HepG2 (cell line): Measurements from ENCODE around the gene STAT6. TPM values are rescaled to one million over a fixed set of nuclear protein-coding genes. Genes with fewer than 3 reads are reported as not detected.

Experiments
- GABPA ChIP-seq, 2 experiments: IDR thresholded peaks; 2 replicates each; pipeline ENCODE4 v1.6.1; 2011 to 2016; ENCODE audit warnings: low read depth in 2 of 2, low read length in 1 of 2, missing biosample characterization in 1 of 2, missing genetic modification characterization in 1 of 2
- KLF16 ChIP-seq, 2 experiments: sonication (generic) in 1 of 2; formaldehyde crosslinking in 1 of 2; IDR thresholded peaks; 2 replicates each; pipeline versions ENCODE4 v1.6.1 to v1.8.0; 2016 to 2023; ENCODE audit warnings: missing genetic modification reagents in 2 of 2, missing compliant biosample characterization in 1 of 2
- LCORL ChIP-seq, 2 experiments: fragments of 450-650 bp in 1 of 2; sonication (generic) in 1 of 2; formaldehyde crosslinking in 1 of 2; IDR thresholded peaks; 2 replicates each; pipeline versions ENCODE4 v1.5.0 to v1.6.1; 2017 to 2020; ENCODE audit warnings: antibody characterized with exemption in 1 of 2, missing genetic modification reagents in 1 of 2
- MBD4 ChIP-seq: IDR thresholded peaks from 2 replicates; pipeline ENCODE4 v1.6.1; 2012; ENCODE audit warnings: low read length, inconsistent platforms, borderline replicate concordance
- RFXANK ChIP-seq: IDR thresholded peaks from 2 replicates; pipeline ENCODE4 v1.6.1; 2016
- SP4 ChIP-seq: sonication (generic); formaldehyde crosslinking; IDR thresholded peaks from 2 replicates; pipeline ENCODE4 v1.8.1; 2023; ENCODE audit warnings: mild to moderate bottlenecking, missing genetic modification reagents
- THAP11 ChIP-seq: IDR thresholded peaks from 2 replicates; pipeline ENCODE4 v1.6.1; 2016; ENCODE audit warnings: missing biosample characterization, missing genetic modification reagents
- ZFX ChIP-seq: sonication (generic); formaldehyde crosslinking; IDR thresholded peaks from 2 replicates; pipeline ENCODE4 v1.4.0; 2020; ENCODE audit warnings: mild to moderate bottlenecking, low read depth, missing genetic modification reagents, moderate library complexity
- ZNF20 ChIP-seq: sonication (generic); formaldehyde crosslinking; IDR thresholded peaks from 2 replicates; pipeline ENCODE4 v1.4.0; 2020; ENCODE audit warnings: mild to moderate bottlenecking, moderate library complexity, missing genetic modification reagents
- ZNF335 ChIP-seq: sonication (generic); formaldehyde crosslinking; IDR thresholded peaks from 2 replicates; pipeline ENCODE4 v1.4.0; 2020; ENCODE audit warnings: missing genetic modification reagents
- ZNF644 ChIP-seq: IDR thresholded peaks from 2 replicates; pipeline ENCODE4 v1.6.1; 2016; ENCODE audit warnings: low read depth
- ZNF687 ChIP-seq: sonication (generic); formaldehyde crosslinking; IDR thresholded peaks from 2 replicates; pipeline ENCODE4 v1.5.1; 2020; ENCODE audit warnings: mild to moderate bottlenecking, missing genetic modification reagents, moderate library complexity
- ZNF839 ChIP-seq: sonication (generic); formaldehyde crosslinking; IDR thresholded peaks from 2 replicates; pipeline ENCODE4 v1.4.0; 2020; ENCODE audit warnings: missing genetic modification reagents, mild to moderate bottlenecking, borderline replicate concordance
- ZNF841 ChIP-seq: sonication (generic); formaldehyde crosslinking; IDR thresholded peaks from 2 replicates; pipeline ENCODE4 v1.8.1; 2023; ENCODE audit warnings: missing genetic modification reagents, borderline replicate concordance
- polyA plus RNA-seq, 8 experiments: library from polyadenylated mRNA; depleted of rRNA in 3 of 8; stranded (reverse) in 7 of 8; unstranded in 1 of 8; fragments of >200 nt; fragmentation: Illumina TruSeq in 4 of 8; extraction: Trizol in 4 of 8; gene quantifications; 2 replicates each; pipeline versions ENCODE4 v1.2.1 to v1.2.3, GENCODE V29; 2011 to 2016; ENCODE audit warnings: low read depth in 4 of 8, missing spikeins in 1 of 8, mixed read lengths in 1 of 8; ENCODE audit not compliant: insufficient read depth in 1 of 8
- total RNA-seq, 5 experiments: library from RNA; depleted of rRNA; stranded (reverse); fragments of >200 nt; fragmentation: Illumina TruSeq; extraction: Trizol; gene quantifications; 2 replicates each; pipeline ENCODE4 v1.2.3, GENCODE V29; 2016; ENCODE audit warnings: low read depth in 1 of 5
- TF ChIP-seq, protein P1 (sequence below): sonication (generic); formaldehyde crosslinking; IDR thresholded peaks from 2 replicates; pipeline ENCODE4 v1.5.0; 2020; ENCODE audit warnings: mild to moderate bottlenecking, missing genetic modification reagents, moderate library complexity
- TF ChIP-seq, protein P2 (sequence below): sonication (generic); formaldehyde crosslinking; IDR thresholded peaks from 2 replicates; pipeline ENCODE4 v1.5.0; 2020; ENCODE audit warnings: mild to moderate bottlenecking, missing genetic modification reagents
- TF ChIP-seq, protein P3 (sequence below): IDR thresholded peaks from 2 replicates; pipeline ENCODE4 v1.6.1; 2016; ENCODE audit warnings: missing compliant biosample characterization, missing genetic modification reagents, borderline replicate concordance
- TF ChIP-seq, protein P4 (sequence below): sonication (generic); formaldehyde crosslinking; IDR thresholded peaks from 2 replicates; pipeline ENCODE4 v1.4.0; 2020; ENCODE audit warnings: missing genetic modification reagents

The STAT6 gene
- total and polyA plus RNA-seq, 2 of the 13 experiments (the other 11 are each of a cell fraction or from before 2014, with no cell fraction given) = 28.0 to 62.2 TPM

- TF ChIP-seq ZNF687 (CRISPR knock-in tag) (no peak), ZNF839 (no peak), MBD4 (no peak), ZNF335 (CRISPR knock-in tag) (no peak), RFXANK (CRISPR knock-in tag) (no peak), GABPA (IDR thresholded peaks at IDR 0.05; ENCODE audit: low read depth, low read length) (no peak), GABPA (CRISPR knock-in tag; IDR thresholded peaks at IDR 0.05; ENCODE audit: low read depth) (peak; percentile 30; the same call in 1 of the 2 replicates), ZFX (peak; percentile 43; the same call in 1 of the 2 replicates), LCORL (IDR thresholded peaks at IDR 0.05) (no peak), LCORL (CRISPR knock-in tag; IDR thresholded peaks at IDR 0.05) (0 out of 2 replicates have a peak, but pooled peaks have one; percentile 11), KLF16 (CRISPR knock-in tag; IDR thresholded peaks at IDR 0.05) (0 out of 4 replicates have a peak, but pooled peaks of 1 of the 2 experiments have one; percentile 27), ZNF841 (CRISPR knock-in tag) (no peak), ZNF644 (no peak), THAP11 (CRISPR knock-in tag) (0 out of 2 replicates have a peak, but pooled peaks have one; percentile 8), ZNF20 (CRISPR knock-in tag) (no peak), SP4 (CRISPR knock-in tag) (0 out of 2 replicates have a peak, but pooled peaks have one; percentile 28)
- TF ChIP-seq, protein P1, sequence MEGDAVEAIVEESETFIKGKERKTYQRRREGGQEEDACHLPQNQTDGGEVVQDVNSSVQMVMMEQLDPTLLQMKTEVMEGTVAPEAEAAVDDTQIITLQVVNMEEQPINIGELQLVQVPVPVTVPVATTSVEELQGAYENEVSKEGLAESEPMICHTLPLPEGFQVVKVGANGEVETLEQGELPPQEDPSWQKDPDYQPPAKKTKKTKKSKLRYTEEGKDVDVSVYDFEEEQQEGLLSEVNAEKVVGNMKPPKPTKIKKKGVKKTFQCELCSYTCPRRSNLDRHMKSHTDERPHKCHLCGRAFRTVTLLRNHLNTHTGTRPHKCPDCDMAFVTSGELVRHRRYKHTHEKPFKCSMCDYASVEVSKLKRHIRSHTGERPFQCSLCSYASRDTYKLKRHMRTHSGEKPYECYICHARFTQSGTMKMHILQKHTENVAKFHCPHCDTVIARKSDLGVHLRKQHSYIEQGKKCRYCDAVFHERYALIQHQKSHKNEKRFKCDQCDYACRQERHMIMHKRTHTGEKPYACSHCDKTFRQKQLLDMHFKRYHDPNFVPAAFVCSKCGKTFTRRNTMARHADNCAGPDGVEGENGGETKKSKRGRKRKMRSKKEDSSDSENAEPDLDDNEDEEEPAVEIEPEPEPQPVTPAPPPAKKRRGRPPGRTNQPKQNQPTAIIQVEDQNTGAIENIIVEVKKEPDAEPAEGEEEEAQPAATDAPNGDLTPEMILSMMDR (CRISPR knock-in tag) = peak; percentile 56
- TF ChIP-seq, protein P2, sequence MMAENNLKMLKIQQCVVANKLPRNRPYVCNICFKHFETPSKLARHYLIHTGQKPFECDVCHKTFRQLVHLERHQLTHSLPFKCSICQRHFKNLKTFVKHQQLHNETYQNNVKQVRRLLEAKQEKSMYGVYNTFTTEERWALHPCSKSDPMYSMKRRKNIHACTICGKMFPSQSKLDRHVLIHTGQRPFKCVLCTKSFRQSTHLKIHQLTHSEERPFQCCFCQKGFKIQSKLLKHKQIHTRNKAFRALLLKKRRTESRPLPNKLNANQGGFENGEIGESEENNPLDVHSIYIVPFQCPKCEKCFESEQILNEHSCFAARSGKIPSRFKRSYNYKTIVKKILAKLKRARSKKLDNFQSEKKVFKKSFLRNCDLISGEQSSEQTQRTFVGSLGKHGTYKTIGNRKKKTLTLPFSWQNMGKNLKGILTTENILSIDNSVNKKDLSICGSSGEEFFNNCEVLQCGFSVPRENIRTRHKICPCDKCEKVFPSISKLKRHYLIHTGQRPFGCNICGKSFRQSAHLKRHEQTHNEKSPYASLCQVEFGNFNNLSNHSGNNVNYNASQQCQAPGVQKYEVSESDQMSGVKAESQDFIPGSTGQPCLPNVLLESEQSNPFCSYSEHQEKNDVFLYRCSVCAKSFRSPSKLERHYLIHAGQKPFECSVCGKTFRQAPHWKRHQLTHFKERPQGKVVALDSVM (CRISPR knock-in tag) = no peak
- TF ChIP-seq, protein P3, sequence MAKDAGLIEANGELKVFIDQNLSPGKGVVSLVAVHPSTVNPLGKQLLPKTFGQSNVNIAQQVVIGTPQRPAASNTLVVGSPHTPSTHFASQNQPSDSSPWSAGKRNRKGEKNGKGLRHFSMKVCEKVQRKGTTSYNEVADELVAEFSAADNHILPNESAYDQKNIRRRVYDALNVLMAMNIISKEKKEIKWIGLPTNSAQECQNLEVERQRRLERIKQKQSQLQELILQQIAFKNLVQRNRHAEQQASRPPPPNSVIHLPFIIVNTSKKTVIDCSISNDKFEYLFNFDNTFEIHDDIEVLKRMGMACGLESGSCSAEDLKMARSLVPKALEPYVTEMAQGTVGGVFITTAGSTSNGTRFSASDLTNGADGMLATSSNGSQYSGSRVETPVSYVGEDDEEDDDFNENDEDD = peak; percentile 38; the same call in 1 of the 2 replicates
- TF ChIP-seq, protein P4, sequence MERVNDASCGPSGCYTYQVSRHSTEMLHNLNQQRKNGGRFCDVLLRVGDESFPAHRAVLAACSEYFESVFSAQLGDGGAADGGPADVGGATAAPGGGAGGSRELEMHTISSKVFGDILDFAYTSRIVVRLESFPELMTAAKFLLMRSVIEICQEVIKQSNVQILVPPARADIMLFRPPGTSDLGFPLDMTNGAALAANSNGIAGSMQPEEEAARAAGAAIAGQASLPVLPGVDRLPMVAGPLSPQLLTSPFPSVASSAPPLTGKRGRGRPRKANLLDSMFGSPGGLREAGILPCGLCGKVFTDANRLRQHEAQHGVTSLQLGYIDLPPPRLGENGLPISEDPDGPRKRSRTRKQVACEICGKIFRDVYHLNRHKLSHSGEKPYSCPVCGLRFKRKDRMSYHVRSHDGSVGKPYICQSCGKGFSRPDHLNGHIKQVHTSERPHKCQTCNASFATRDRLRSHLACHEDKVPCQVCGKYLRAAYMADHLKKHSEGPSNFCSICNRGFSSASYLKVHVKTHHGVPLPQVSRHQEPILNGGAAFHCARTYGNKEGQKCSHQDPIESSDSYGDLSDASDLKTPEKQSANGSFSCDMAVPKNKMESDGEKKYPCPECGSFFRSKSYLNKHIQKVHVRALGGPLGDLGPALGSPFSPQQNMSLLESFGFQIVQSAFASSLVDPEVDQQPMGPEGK (CRISPR knock-in tag) = peak; percentile 56
Measured at GRCh38 chr12:57086493-57087009, 24.6 kb downstream of the STAT6 start (continued).
